Loucy (cell line): ENCODE results near the gene DHRS7C.

Experiments used
- EZH2phosphoT487 ChIP-seq: fragments of 200-600 bp; IDR thresholded peaks from 2 replicates; pipeline ENCODE4 v1.6.1; 2018; ENCODE audit warnings: antibody characterized with exemption, mild to moderate bottlenecking, moderate library complexity, borderline replicate concordance
- TF ChIP-seq, protein P1 (sequence below): fragments of 200-600 bp; sonication (generic); conservative IDR thresholded peaks from 2 replicates; pipeline ENCODE4 v1.5.1; 2014; ENCODE audit warnings: mild to moderate bottlenecking, antibody characterized with exemption, low read length

DNA sequence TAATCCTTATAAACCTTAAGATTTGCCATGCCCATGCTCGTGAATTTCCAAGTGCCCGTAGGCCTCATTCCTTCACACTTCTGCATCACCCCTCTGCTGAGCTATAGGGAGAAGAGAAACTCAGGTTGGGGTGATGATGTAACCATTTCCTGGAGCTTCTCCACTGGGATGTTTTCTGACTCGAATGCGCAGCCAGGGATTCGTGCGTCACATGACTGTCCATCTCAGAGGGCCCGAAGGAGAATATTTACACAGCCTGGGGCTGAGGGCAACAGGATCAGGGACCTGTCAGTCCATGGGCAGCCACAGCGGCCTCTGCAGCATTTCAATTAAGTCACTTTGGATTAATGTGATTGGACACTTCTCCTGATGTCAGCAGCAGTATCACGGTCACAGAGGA is 21.8 kb upstream of the DHRS7C start:
- TF ChIP-seq, protein P1, sequence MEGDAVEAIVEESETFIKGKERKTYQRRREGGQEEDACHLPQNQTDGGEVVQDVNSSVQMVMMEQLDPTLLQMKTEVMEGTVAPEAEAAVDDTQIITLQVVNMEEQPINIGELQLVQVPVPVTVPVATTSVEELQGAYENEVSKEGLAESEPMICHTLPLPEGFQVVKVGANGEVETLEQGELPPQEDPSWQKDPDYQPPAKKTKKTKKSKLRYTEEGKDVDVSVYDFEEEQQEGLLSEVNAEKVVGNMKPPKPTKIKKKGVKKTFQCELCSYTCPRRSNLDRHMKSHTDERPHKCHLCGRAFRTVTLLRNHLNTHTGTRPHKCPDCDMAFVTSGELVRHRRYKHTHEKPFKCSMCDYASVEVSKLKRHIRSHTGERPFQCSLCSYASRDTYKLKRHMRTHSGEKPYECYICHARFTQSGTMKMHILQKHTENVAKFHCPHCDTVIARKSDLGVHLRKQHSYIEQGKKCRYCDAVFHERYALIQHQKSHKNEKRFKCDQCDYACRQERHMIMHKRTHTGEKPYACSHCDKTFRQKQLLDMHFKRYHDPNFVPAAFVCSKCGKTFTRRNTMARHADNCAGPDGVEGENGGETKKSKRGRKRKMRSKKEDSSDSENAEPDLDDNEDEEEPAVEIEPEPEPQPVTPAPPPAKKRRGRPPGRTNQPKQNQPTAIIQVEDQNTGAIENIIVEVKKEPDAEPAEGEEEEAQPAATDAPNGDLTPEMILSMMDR = no peak
- TF ChIP-seq EZH2phosphoT487 = no peak
